K562 (cell line): ENCODE data around the gene STK25. TPM values are rescaled to one million over a fixed set of nuclear protein-coding genes. Genes with fewer than 3 reads are reported as not detected.

Experiments
- ATAC-seq: fragments of 200-7000 bp; cut with Tn5 transposase; 3 replicates; pipeline ENCODE4 v1.9.1; 2020; ENCODE audit warnings: moderate library complexity
- BruUV-seq: library from RNA; stranded (reverse); fragments of 400-500 nt; replicated peaks from 2 replicates; lab custom pipeline; 2021; lab: Mats Ljungman, UMichigan
- CTCF ChIA-PET: fragments of 300-600 bp; formaldehyde crosslinking; extraction: SDS; loops from one replicate; lab custom pipeline; 2021; ENCODE audit warnings: low intra/inter-chr PET ratio; lab: Yijun Ruan, JAX
- POLR2A ChIA-PET: fragments of 300-600, 350-650 bp; sonication (Branson Sonifier 250); formaldehyde crosslinking; extraction: SDS; loops from one replicate; lab custom pipeline; 2021; ENCODE audit warnings: antibody characterized with exemption, inconsistent platforms; lab: Yijun Ruan, JAX
- DNase-seq, 4 experiments: peaks; one replicate each; pipeline versions ENCODE4 v3.0.0 to v3.0.0-alpha.2; 2011 to 2018; ENCODE audit warnings: low spot score in 3 of 4, mixed read lengths in 3 of 4; ENCODE audit errors: extremely low read depth in 1 of 4
- FAIRE-seq: peaks from 2 replicates; lab custom pipeline; 2011; peaks lifted over from hg19 to GRCh38; lab: Jason Lieb, UNC
- H2AFZ ChIP-seq: 2 replicates; pipeline ENCODE4 v1.6.0; 2011; ENCODE audit warnings: low read depth, low read length, control low read depth, inconsistent platforms
- H3K27ac ChIP-seq: fragments of 200-600 bp; 3 replicates; pipeline ENCODE4 v1.8.0; 2011; ENCODE audit warnings: low read depth, mild to moderate bottlenecking, control low read depth, inconsistent platforms, low read length, moderate library complexity, mixed read lengths; ENCODE audit errors: extremely low read depth
- H3K27me3 ChIP-seq, 2 experiments: fragments of 300-600 bp in 1 of 2; 2 replicates in 1 of 2; 3 replicates in 1 of 2; pipeline versions ENCODE4 v1.6.0 to v1.8.0; 2011; ENCODE audit warnings: inconsistent platforms in 2 of 2, low read length in 2 of 2, mild to moderate bottlenecking in 1 of 2, mixed read lengths in 1 of 2, moderate library complexity in 1 of 2; ENCODE audit not compliant: control insufficient read depth in 2 of 2, insufficient read depth in 2 of 2
- H3K36me3 ChIP-seq: fragments of 300-600 bp; 3 replicates; pipeline ENCODE4 v1.8.0; 2011; ENCODE audit warnings: mild to moderate bottlenecking, low read length, inconsistent platforms; ENCODE audit not compliant: control insufficient read depth, insufficient read depth
- H3K4me1 ChIP-seq, 2 experiments: fragments of 200-600 bp in 1 of 2; replicated peaks in 1 of 2; 2 replicates in 1 of 2; 3 replicates in 1 of 2; pipeline versions ENCODE4 v1.5.1 to v1.8.0; 2011; ENCODE audit warnings: inconsistent platforms in 2 of 2, low read length in 2 of 2, mild to moderate bottlenecking in 1 of 2, mixed read lengths in 1 of 2, moderate library complexity in 1 of 2; ENCODE audit not compliant: control insufficient read depth in 2 of 2, insufficient read depth in 2 of 2
- H3K4me2 ChIP-seq: 2 replicates; pipeline ENCODE4 v1.6.1; 2011; ENCODE audit warnings: low read length, control low read depth, inconsistent platforms, mixed read lengths; ENCODE audit not compliant: insufficient read depth
- H3K4me3 ChIP-seq: fragments of 200-600 bp; sonication (generic), shearing (Covaris generic); 2 replicates; pipeline ENCODE4 v1.5.1; 2016; ENCODE audit warnings: control low read depth, inconsistent platforms
- H3K79me2 ChIP-seq: fragments of 200-600 bp; 3 replicates; pipeline ENCODE4 v1.8.0; 2011; ENCODE audit warnings: low read length, inconsistent platforms; ENCODE audit not compliant: control insufficient read depth, insufficient read depth
- H3K9ac ChIP-seq, 2 experiments: 2 replicates each; pipeline versions ENCODE4 v1.6.0 to v1.6.1; 2011; ENCODE audit warnings: low read depth in 2 of 2, low read length in 2 of 2, control low read depth in 1 of 2, inconsistent platforms in 1 of 2, mild to moderate bottlenecking in 1 of 2, mixed read lengths in 1 of 2; ENCODE audit not compliant: insufficient read depth in 1 of 2
- H3K9me1 ChIP-seq: one replicate; pipeline ENCODE4 v1.6.0; 2011; ENCODE audit warnings: inconsistent platforms, mild to moderate bottlenecking, low read length, moderate library complexity; ENCODE audit not compliant: control insufficient read depth, insufficient read depth
- H3K9me3 ChIP-seq: replicated peaks from 2 replicates; pipeline ENCODE4 v1.5.1; 2011; ENCODE audit warnings: low read depth, low read length, inconsistent platforms; ENCODE audit not compliant: control insufficient read depth, insufficient read depth
- H4K20me1 ChIP-seq: replicated peaks from 2 replicates; pipeline ENCODE4 v1.6.1; 2011; ENCODE audit warnings: low read length, inconsistent platforms, mixed read lengths; ENCODE audit not compliant: control insufficient read depth, insufficient read depth
- ARID1B ChIP-seq: fragments of 450-650 bp; IDR thresholded peaks from 2 replicates; pipeline ENCODE4 v1.6.1; 2016; ENCODE audit warnings: antibody characterized with exemption, mild to moderate bottlenecking, inconsistent platforms
- CBFA2T2 ChIP-seq: fragments of 450-650 bp; conservative IDR thresholded peaks from 2 replicates; pipeline ENCODE4 v1.6.1; 2017; ENCODE audit warnings: mild to moderate bottlenecking
- CBFA2T3 ChIP-seq: fragments of 450-650 bp; IDR thresholded peaks from 2 replicates; pipeline ENCODE4 v1.6.1; 2017
- CTBP1 ChIP-seq: fragments of 450-650 bp; IDR thresholded peaks from 2 replicates; pipeline ENCODE4 v1.6.1; 2016; ENCODE audit warnings: borderline replicate concordance
- EP300 ChIP-seq: IDR thresholded peaks from 2 replicates; pipeline ENCODE4 v1.6.1; 2012; ENCODE audit warnings: low read length, improper control_type of control experiment
- EWSR1 ChIP-seq: fragments of 450-650 bp; IDR thresholded peaks from 2 replicates; pipeline ENCODE4 v1.6.1; 2018; ENCODE audit warnings: borderline replicate concordance, mild to moderate bottlenecking, low read depth, moderate library complexity; ENCODE audit not compliant: partially characterized antibody
- JUND ChIP-seq, 2 experiments: IDR thresholded peaks; 2 replicates in 1 of 2; 3 replicates in 1 of 2; pipeline ENCODE4 v1.6.1; 2011; ENCODE audit warnings: borderline replicate concordance in 2 of 2, low read depth in 2 of 2, low read length in 2 of 2, improper control_type of control experiment in 1 of 2, missing biosample characterization in 1 of 2, missing genetic modification characterization in 1 of 2, missing genetic modification reagents in 1 of 2
- KLF1 ChIP-seq: fragments of 450-650 bp; IDR thresholded peaks from 2 replicates; pipeline ENCODE4 v1.6.1; 2016; ENCODE audit warnings: missing genetic modification characterization, missing compliant biosample characterization
- NFIC ChIP-seq: fragments of 450-650 bp; IDR thresholded peaks from 2 replicates; pipeline ENCODE4 v1.6.1; 2017; ENCODE audit warnings: mild to moderate bottlenecking, inconsistent platforms
- RCOR1 ChIP-seq, 2 experiments: IDR thresholded peaks; 2 replicates each; pipeline ENCODE4 v1.6.1; 2012; ENCODE audit warnings: low read depth in 2 of 2, low read length in 2 of 2, borderline replicate concordance in 1 of 2, improper control_type of control experiment in 1 of 2
- SOX6 ChIP-seq: fragments of 450-650 bp; IDR thresholded peaks from 2 replicates; pipeline ENCODE4 v1.6.1; 2014; ENCODE audit warnings: mild to moderate bottlenecking
- TAL1 ChIP-seq: fragments of 450-650 bp; IDR thresholded peaks from 2 replicates; pipeline ENCODE4 v1.6.1; 2016; ENCODE audit warnings: mild to moderate bottlenecking
- TCF3 ChIP-seq: sonication (generic); formaldehyde crosslinking; IDR thresholded peaks from 2 replicates; pipeline ENCODE4 v1.4.0; 2020; ENCODE audit warnings: mild to moderate bottlenecking, missing genetic modification reagents
- TEAD4 ChIP-seq, 2 experiments: sonication (generic) in 1 of 2; formaldehyde crosslinking in 1 of 2; IDR thresholded peaks; 2 replicates each; pipeline versions ENCODE4 v1.6.1 to v1.8.0; 2012 to 2022; ENCODE audit warnings: borderline replicate concordance in 1 of 2, inconsistent platforms in 1 of 2, low read length in 1 of 2, mild to moderate bottlenecking in 1 of 2, missing genetic modification reagents in 1 of 2
- TRIM28 ChIP-seq: fragments of 450-650 bp; IDR thresholded peaks from 2 replicates; pipeline ENCODE4 v1.6.1; 2017
- ZNF212 ChIP-seq: fragments of 450-650 bp; formaldehyde crosslinking; IDR thresholded peaks from 2 replicates; pipeline ENCODE4 v1.4.0; 2020; ENCODE audit warnings: mild to moderate bottlenecking
- ZNF324 ChIP-seq: fragments of 250-450 bp; sonication (Bioruptor Pico); IDR thresholded peaks from 2 replicates; pipeline ENCODE4 v1.4.0; 2020; ENCODE audit warnings: mild to moderate bottlenecking
- ZSCAN29 ChIP-seq: fragments of 450-650 bp; IDR thresholded peaks from 2 replicates; pipeline ENCODE4 v1.6.1; 2017
- WGBS: fragments of 100-300 bp; shearing (Covaris generic); methylation state at CpG from one replicate; pipeline ENCODE4 v1.1.6; 2016; ENCODE audit warnings: low coverage, mixed read lengths; ENCODE audit not compliant: insufficient coverage; ENCODE audit errors: missing lambda C conversion rate; 5-methylcytosine and 5-hydroxymethylcytosine counted together
- in situ Hi-C: fragments of 300-500 bp; cut with MboI; formaldehyde crosslinking; loops from 4 replicates; pipeline ENCODE4 v1.15.0; 2018; ENCODE audit warnings: inconsistent platforms, mixed read lengths
- intact Hi-C: fragments of 100-400 bp; cut with micrococcal nuclease; formaldehyde crosslinking; loops from 2 replicates; pipeline ENCODE4 v1.14.2; 2022
- polyA plus RNA-seq, 8 experiments: library from polyadenylated mRNA; depleted of rRNA in 4 of 8; stranded (reverse) in 5 of 8; unstranded in 3 of 8; fragments of >200 nt; fragmentation: Nextera tagmentation in 2 of 8; fragmentation: Illumina TruSeq in 1 of 8; extraction: Ambion mirVana in 2 of 8; extraction: Trizol in 1 of 8; gene quantifications; 2 replicates each; pipeline versions ENCODE4 v1.2.1 to v1.2.3, GENCODE V29; 2011 to 2014; ENCODE audit warnings: inconsistent platforms in 1 of 8, missing spikeins in 1 of 8
- total RNA-seq, 7 experiments: library from RNA; depleted of rRNA in 6 of 7; stranded (reverse); fragments of >200 nt in 6 of 7; fragmentation: Illumina TruSeq in 2 of 7; extraction: Trizol in 2 of 7; gene quantifications; 2 replicates each; pipeline versions ENCODE4 v1.2.1 to v1.2.3, GENCODE V29; 2011 to 2021; ENCODE audit warnings: low replicate concordance in 1 of 7
- TF ChIP-seq, protein P1 (sequence below), 2 experiments: IDR thresholded peaks in 1 of 2; conservative IDR thresholded peaks in 1 of 2; 2 replicates each; pipeline ENCODE4 v1.6.1; 2016; ENCODE audit warnings: low read depth in 2 of 2, mild to moderate bottlenecking in 1 of 2, missing compliant biosample characterization in 1 of 2, missing genetic modification characterization in 1 of 2, moderate library complexity in 1 of 2

The STK25 gene
- total and polyA plus RNA-seq, 9 of the 15 experiments (the other 6 are each of a cell fraction or from before 2014, with no cell fraction given), result 5.4 to 177 (median 116) TPM

DNA sequence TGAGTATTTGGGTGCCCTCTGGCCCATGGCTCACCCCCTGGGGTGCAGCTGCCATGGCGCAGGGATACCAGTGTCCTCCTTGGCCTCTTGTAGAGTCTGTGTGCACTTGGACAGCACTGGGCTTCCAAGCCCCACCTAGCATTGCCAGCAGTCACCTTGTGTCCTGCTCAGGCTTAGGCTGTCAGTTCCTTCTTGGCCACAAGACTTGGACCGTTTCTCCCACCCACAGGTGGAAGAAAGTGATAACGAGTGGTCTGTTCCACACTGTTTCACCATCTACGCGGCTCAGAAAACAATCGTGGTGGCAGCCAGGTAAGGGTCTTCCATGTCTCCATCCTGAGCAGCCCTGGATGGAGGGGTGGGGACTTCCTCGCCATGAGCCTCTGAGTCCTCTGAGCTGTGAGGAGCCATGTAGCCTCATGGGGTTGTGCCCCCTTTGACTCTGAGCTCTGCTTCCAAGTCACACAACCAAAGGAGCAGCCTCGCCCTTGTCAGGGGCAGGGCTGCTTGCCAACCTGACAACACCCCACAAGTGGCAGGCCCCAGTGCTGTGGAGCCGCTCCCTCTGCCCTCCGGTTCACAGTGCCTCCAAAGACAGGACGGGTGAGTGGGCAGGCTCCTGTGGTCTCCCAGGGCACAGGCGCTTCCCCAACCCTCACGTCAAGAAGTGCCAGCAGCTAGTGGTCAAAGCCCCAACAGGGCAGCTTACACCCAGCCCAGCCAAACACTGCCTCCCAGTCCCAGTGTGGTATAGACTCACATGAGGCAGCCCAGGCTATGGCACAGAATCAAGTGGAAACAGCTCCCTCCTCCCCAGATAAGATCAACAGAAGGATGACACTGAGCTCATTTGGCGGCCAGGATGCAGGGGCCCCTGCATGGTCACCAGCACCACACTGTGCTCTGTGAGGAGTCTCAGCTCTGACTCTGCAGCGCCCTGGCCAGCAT, 18.4 kb downstream of the STK25 start:
- Histone ChIP-seq H3K36me3 (peaks cover 19% of the 10 kb centered on the region; the same call in 2 of the 3 replicates), H4K20me1 (no peaks in the 10 kb centered on the region), H2AFZ (no peak overlapping the region), H3K9me1 (peaks cover 4% of the 10 kb centered on the region), H3K9me3 (no peaks in the 10 kb centered on the region), H3K27me3 (no peaks in the 10 kb centered on the region), H3K4me3 (no peak overlapping the region), H3K4me1 (peaks cover 22 to 35% of the 10 kb centered on the region in 2 experiments; a peak in 4 of 5 replicates), H3K27ac (peak overlapping the region; percentile 37; the same call in 2 of the 3 replicates), H3K79me2 (no peaks in the 10 kb centered on the region), H3K4me2 (peak overlapping the region; percentile 57), H3K9ac (peak overlapping the region; percentile 12 to 83; a peak in 3 of 4 replicates)
- CTCF ChIA-PET, result no interaction called here
- BruUV-seq, result no TSS peak
- in situ Hi-C loops, result no loop called here
- peak; percentile 55 to 73 (median 64) for DNase-seq
- ATAC-seq, result peak; percentile 81
- peak; percentile 86 for FAIRE-seq
- POLR2A ChIA-PET, result interaction anchor here (0.6 to 2.2 kb wide), 6 partner anchors 9 to 49 kb away, joined by 3 to 6 read pairs (median 4); no protein-coding TSS in a partner anchor
- 29% methylated on average over 15 of the region's 15 CpGs for WGBS
- intact Hi-C loops, result no loop called here
- TF ChIP-seq TRIM28 (no peak), TEAD4 (IDR thresholded peaks at IDR 0.05; ENCODE audit: low read length) (peak; percentile 47; the same call in 1 of the 2 replicates), TEAD4 (CRISPR knock-in tag; IDR thresholded peaks at IDR 0.05; ENCODE audit: borderline replicate concordance) (no peak), RCOR1 (IDR thresholded peaks at IDR 0.05; ENCODE audit: borderline replicate concordance in 1 of 2, low read depth in 2 of 2, low read length in 2 of 2) (peak in 1 of 2 experiments; percentile 71; a peak in 1 of 4 replicates), CBFA2T2 (peak; percentile 37), TCF3 (CRISPR knock-in tag) (peak; percentile 79), CTBP1 (peak; percentile 56; the same call in 1 of the 2 replicates), ZNF324 (CRISPR knock-in tag) (no peak), TAL1 (peak; percentile 16; the same call in 1 of the 2 replicates), KLF1 (0 out of 2 replicates have a peak, but pooled peaks have one; percentile 49), SOX6 (0 out of 2 replicates have a peak, but pooled peaks have one; percentile 52), ARID1B (no peak; the same call in 1 of the 2 replicates), EP300 (peak; percentile 50; the same call in 1 of the 2 replicates), CBFA2T3 (peak; percentile 57), ZNF212 (CRISPR knock-in tag) (no peak), ZSCAN29 (no peak), NFIC (0 out of 2 replicates have a peak, but pooled peaks have one; percentile 5), EWSR1 (no peak), JUND (IDR thresholded peaks at IDR 0.05; ENCODE audit: borderline replicate concordance, low read depth, low read length) (peak; percentile 29; the same call in 1 of the 2 replicates), JUND (tag; IDR thresholded peaks at IDR 0.05; ENCODE audit: borderline replicate concordance, low read depth, low read length) (no peak; the same call in 2 of the 3 replicates)
- TF ChIP-seq, protein P1, sequence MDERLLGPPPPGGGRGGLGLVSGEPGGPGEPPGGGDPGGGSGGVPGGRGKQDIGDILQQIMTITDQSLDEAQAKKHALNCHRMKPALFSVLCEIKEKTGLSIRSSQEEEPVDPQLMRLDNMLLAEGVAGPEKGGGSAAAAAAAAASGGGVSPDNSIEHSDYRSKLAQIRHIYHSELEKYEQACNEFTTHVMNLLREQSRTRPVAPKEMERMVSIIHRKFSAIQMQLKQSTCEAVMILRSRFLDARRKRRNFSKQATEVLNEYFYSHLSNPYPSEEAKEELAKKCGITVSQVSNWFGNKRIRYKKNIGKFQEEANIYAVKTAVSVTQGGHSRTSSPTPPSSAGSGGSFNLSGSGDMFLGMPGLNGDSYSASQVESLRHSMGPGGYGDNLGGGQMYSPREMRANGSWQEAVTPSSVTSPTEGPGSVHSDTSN (CRISPR knock-in tag; IDR thresholded peaks at IDR 0.05; ENCODE audit: low read depth), result no peak
- TF ChIP-seq, protein P1 (tag; conservative IDR thresholded peaks at IDR 0.05; ENCODE audit: low read depth), result no peak
